ENCODE measurements around the gene ZC3HAV1L.
"Not testable (repeated sequence)": the region's sequence is repeated elsewhere in the genome, so short reads cannot be mapped to it uniquely, and the experiment has no call there.

The ZC3HAV1L gene

GRCh38 chr7:139035586-139036353, at the start of gene ZC3HAV1L:
Gene ZC3HAV1L, minus strand, starts transcription at chr7:139036042. Its CDS starts 25 bp downstream, at chr7:139036017.
- DNase-seq (ENCODE audit: low read depth), result peak; percentile 27

- DNase-seq (ENCODE audit: low read depth), result no peak
Observed at GRCh38 chr7:139084709-139085108, 48.9 kb upstream of the ZC3HAV1L start.

- DNase-seq (ENCODE audit: low read depth), result no peak
Observed at GRCh38 chr7:139081584-139081983, 45.7 kb upstream of the ZC3HAV1L start.

- DNase-seq (ENCODE audit: low read depth), result no peak
Observed at GRCh38 chr7:139080905-139081304, 45.1 kb upstream of the ZC3HAV1L start.

GRCh38 chr7:139079861-139080260, 44.0 kb upstream of the ZC3HAV1L start:
- no peak for DNase-seq (ENCODE audit: low read depth)

GRCh38 chr7:139078911-139079310, 43.1 kb upstream of the ZC3HAV1L start:
- DNase-seq (ENCODE audit: low read depth), result no peak

- DNase-seq (ENCODE audit: low read depth), result no peak
Observed at GRCh38 chr7:139078399-139078798, 42.6 kb upstream of the ZC3HAV1L start.

GRCh38 chr7:139077706-139078105, 41.9 kb upstream of the ZC3HAV1L start:
- DNase-seq (ENCODE audit: low read depth), result not testable (repeated sequence)

- no peak for DNase-seq (ENCODE audit: low read depth)
Observed at GRCh38 chr7:139075871-139076686, 40.2 kb upstream of the ZC3HAV1L start.

- no peak for DNase-seq (ENCODE audit: low read depth)
Observed at GRCh38 chr7:139075031-139075652, 39.3 kb upstream of the ZC3HAV1L start.

- DNase-seq (ENCODE audit: low read depth), result no peak
Observed at GRCh38 chr7:139072796-139073195, 37.0 kb upstream of the ZC3HAV1L start.

GRCh38 chr7:139071680-139072079, 35.8 kb upstream of the ZC3HAV1L start:
- no peak for DNase-seq (ENCODE audit: low read depth)

- DNase-seq (ENCODE audit: low read depth), result no peak
Observed at GRCh38 chr7:139068544-139069399, 32.9 kb upstream of the ZC3HAV1L start.

- DNase-seq (ENCODE audit: low read depth), result no peak
Observed at GRCh38 chr7:139066315-139066714, 30.5 kb upstream of the ZC3HAV1L start.

- no peak for DNase-seq (ENCODE audit: low read depth)
Observed at GRCh38 chr7:139065323-139065722, 29.5 kb upstream of the ZC3HAV1L start.

- DNase-seq (ENCODE audit: low read depth), result no peak
Observed at GRCh38 chr7:139061416-139061815, 25.6 kb upstream of the ZC3HAV1L start.

GRCh38 chr7:139060695-139061237, 24.9 kb upstream of the ZC3HAV1L start:
- DNase-seq (ENCODE audit: low read depth), result no peak

- no peak for DNase-seq (ENCODE audit: low read depth)
Observed at GRCh38 chr7:139059905-139060304, 24.1 kb upstream of the ZC3HAV1L start.

- DNase-seq (ENCODE audit: low read depth), result no peak
Observed at GRCh38 chr7:139058943-139059342, 23.1 kb upstream of the ZC3HAV1L start.

GRCh38 chr7:139055674-139056073, 19.8 kb upstream of the ZC3HAV1L start:
- DNase-seq (ENCODE audit: low read depth), result no peak

GRCh38 chr7:139054656-139055055, 18.8 kb upstream of the ZC3HAV1L start:
- DNase-seq (ENCODE audit: low read depth), result not testable (repeated sequence)
